Activated T-cell treated with anti-CD3 and anti-CD28 coated beads for 24 hours (primary cell): ENCODE measurements around the gene DNAAF6.
A peak's percentile ranks its signal among the peaks of the same experiment; 100 is the strongest.
"Not testable (repeated sequence)": the region's sequence is repeated elsewhere in the genome, so short reads cannot be mapped to it uniquely, and the experiment has no call there.

Source experiments
- DNase-seq: peaks from one replicate; pipeline ENCODE4 v3.0.0-alpha.2; 2020; ENCODE audit warnings: low read depth

DNAAF6 gene

DNA sequence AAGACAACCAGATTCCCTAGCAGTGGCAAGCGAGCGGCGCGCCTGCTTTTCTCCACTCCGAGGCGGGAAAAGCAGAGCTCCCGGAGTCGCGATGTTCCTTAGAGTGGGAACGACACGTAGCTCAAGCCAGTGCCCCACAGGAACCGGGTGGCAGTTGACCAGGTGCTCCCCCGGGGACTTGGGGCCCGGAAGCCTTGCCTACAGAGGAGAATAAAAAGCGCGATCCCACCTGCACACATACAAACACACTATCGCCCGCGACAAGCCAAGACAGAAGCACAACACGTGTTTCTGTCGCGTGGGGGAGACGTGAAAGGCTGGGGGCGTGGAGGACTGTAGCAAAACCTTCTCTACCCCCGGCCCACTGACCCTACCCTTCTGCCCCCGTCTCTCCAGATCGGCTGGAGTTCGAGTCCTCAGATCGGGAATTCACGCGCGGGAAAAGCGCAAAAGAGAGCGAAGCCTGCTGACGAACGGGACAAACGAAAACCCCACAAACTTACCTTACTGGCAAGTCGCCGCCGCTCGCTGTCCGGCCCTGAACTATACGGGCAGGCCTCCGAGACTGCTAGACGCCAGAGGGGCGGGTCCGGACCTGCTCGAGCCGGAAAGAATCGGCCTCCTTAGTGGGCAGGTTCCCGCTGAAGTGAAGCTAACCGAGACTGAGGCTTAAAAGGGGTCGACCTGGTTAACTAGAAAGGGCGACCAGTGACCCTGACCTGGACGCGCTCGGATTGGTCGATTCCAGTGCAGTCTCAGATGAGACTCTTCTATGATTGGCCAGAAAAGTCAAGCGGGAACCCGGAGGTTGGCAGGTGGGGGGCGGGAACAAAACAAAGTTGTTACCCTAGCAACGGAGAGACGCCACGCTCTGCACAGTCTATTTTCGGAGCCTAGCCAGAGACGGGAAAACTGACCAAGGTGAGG, at the start of gene DNAAF6, which contains the start of gene NUP62CL:
Gene DNAAF6 (plus strand): TSS at position 842 of the 927 bp plus-strand sequence. CDS start 6,265 bp downstream, outside the sequence.
Gene NUP62CL (minus strand): TSS at position 664 of the 927 bp plus-strand sequence. CDS start 31,287 bp downstream, outside the sequence.
- peak; percentile 57 for DNase-seq

DNA sequence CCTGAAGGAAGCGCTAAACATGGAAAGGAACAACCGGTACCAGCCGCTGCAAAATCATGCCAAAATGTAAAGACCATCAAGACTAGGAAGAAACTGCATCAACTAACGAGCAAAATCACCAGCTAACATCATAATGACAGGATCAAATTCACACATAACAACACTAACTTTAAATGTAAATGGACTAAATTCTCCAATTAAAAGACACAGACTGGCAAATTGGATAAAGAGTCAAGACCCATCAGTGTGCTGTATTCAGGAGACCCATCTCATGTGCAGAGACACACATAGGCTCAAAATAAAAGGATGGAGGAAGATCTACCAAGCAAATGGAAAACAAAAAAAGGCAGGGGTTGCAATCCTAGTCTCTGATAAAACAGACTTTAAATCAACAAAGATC, 48.8 kb upstream of the DNAAF6 start:
- not testable (repeated sequence) for DNase-seq

DNA sequence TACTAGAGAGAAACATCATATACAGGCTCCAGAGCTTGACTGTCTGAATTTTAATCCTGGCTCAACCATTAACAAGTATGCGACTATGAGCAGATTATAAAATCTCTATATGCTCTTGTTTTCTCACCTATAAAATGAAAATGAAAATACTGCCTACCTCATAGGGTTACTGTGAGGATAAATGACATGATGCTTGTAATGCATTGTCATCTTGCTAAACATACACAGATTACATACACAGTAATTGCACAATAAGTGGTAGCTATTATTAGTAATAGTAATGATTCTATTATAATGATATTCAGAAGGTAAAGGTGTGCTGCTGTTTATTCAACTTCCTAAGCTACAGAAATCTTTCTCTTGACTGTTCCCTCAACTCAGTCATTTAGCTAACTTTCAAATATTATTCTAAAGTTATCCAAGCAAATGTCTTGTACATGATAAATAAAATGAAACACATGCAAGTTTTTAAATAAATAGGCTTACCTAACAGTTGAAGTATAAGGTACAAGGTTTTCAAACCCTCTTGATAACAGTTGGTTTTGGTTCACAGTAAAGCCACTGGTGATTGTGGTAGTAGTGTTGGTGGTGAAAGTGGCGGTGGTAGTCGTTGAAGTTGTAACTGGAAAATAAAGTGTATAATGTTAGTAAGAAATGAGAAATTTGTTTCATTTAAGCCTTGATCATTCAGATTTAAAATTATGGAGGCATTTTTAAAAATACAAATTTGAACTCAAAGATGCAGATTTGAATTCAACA, 39.1 kb upstream of the DNAAF6 start:
- DNase-seq = no peak

DNA sequence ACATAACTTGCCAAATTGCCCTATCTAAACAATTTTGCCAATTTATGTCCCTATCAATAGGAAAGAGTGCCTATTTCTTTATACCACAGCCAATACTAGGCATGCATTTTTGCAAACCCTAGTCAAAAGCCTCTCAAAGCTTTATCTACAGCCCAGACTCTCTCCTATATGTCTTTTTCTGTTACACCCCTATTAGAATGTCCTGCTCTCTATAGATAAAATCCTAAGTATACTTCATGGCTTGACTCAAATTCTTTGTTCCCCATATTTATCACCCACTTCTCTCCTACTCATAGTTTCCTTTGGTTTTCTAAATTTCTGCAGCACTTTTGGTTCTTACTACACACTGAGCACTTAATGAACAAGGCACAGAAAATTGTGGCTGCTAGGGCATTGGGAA, 38.2 kb upstream of the DNAAF6 start:
- no peak for DNase-seq

GRCh38 chrX:107168712-107169111, 37.7 kb upstream of the DNAAF6 start:
- DNase-seq = no peak

DNA sequence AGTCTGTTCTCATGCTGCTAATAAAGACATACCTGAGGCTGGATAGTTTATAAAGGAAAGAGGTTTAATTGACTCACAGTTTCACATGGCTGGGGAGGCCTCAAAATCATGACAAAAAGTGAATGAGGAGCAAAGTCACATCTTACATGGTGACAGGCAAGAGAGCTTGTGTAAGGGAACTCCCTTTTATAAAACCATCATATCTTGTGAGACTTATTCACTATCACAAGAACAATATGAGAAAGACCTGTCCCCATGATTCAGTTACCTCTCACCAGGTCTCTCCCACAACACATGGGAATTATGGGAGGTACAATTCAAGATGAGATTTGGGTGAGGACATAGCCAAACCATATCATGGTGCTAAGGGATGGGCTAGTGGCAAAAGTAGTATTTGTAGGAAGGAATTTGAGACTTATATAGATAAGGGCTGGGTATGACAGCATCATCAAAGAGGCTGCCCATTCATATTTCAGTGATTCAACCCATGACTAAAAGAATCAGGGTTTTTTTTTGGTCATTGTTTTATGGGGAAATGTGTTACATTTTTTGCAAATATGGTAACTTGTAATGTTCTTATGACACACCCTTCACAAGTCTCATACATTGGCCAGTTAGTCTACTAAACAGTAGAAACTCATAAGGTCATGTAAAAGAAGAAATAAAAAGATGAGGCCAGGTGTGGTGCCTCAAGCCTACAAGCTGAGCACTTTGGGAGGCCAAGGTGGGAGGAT, 34.9 kb upstream of the DNAAF6 start:
- DNase-seq = no peak

- no peak for DNase-seq
Observed at GRCh38 chrX:107197319-107197718, 9.1 kb upstream of the DNAAF6 start.

DNA sequence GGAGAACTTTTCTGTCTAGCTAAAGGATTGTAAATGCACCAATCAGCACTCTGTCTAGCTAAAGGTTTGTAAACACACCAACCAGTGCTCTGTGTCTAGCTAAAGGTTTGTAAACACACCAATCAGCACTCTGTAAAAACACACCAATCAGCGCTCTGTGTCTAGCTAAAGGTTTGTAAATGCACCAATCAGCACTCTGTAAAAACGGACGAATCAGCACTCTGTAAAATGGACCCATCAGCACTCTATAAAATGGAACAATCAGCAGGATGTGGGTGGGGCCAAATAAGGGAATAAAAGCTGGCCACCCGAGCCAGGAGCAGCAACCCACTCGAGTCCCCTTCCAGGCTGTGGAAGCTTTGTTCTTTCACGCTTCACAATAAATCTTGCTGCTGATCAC, 8.3 kb upstream of the DNAAF6 start:
- DNase-seq = not testable (repeated sequence)

- no peak for DNase-seq
Observed at GRCh38 chrX:107199491-107199890, 6.9 kb upstream of the DNAAF6 start.

DNA sequence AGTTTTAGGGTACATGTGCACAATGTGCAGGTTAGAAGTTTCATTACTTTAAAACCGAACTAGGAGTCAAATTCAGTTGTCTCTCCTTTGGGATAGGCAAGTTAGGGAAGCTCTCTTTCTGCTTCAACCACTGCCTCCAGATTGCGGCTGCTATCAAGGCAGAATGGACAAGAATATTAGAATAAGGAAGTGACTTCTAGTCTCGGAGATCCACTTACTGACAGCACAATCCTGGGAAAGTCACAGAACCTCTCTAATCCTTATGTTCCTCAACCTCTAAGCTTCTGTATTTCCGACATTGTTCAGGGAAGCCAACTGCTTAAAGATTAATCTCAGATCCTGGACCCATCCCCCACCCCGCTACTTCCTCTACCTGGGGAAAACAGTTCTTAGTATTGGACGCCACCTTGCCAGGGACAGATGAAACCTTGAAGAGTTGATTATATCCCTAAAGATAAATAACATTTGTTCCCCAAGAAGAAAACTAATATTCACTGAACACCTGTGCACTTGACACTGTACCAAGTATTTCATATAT, 2.3 kb upstream of the DNAAF6 start:
- no peak for DNase-seq

DNA sequence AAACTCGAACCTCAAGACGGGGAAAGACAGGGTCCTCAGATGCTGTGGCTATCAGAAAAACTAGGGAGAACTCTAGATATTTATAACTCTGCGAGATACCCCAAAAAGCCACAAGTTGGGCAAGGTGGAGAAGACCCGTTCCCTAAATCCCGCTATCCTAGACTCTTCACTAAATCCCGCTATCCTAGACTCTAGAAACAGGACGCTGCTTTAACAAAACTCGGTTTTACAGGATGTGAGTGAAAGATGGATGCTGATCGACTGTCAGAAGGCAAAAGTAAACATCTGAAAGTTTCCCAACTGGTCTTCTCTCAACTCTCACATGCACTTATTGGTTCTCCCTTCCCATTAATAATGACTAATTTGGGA, 270 bp downstream of the DNAAF6 start:
- DNase-seq = no peak

GRCh38 chrX:107207089-107207488, 678 bp downstream of the DNAAF6 start:
- no peak for DNase-seq

DNA sequence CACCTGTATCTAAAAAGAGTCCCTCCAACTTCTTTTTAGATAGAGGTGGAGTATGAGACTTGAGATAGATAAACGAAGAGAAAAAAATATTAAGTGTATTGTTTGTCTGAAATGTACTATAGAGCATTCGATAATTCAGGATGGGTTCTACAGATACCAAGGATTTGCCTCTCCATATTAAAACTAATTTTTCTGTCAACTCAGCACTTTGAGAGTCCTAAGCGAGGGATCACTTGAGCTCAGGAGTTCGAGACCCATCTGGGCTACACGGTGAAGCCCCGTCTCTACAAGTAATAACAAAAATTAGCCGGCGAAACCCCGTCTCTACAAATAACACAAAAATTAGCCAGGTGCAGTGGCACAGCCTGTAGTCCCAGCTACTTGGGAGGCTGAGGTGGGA, 1.5 kb downstream of the DNAAF6 start:
- no peak for DNase-seq

DNA sequence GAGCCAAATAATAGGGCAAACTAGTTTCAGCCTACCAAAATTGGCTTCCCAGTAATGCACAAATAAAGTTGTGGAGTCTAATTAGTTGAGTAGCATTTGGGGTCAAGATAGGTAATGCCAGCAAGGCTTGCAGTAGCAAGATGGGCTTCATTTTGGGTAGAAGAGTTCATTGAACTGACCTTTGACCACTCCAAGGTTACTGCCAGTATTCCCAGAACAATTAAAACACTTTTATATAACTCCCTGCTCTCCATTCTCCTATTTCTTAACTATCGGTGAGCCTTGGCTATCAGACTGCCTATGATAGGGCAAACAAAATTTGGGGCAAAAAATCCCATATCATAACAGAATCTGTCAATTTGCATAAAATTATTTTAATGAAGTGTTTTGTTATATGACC, 7.1 kb downstream of the DNAAF6 start:
- no peak for DNase-seq

GRCh38 chrX:107226757-107227156, 20.3 kb downstream of the DNAAF6 start:
- DNase-seq = no peak

- DNase-seq = no peak
Observed at GRCh38 chrX:107227780-107228485, 21.5 kb downstream of the DNAAF6 start.

GRCh38 chrX:107228486-107228819, 22.0 kb downstream of the DNAAF6 start:
- DNase-seq = no peak

- DNase-seq = no peak
Observed at GRCh38 chrX:107272431-107272921, 66.1 kb downstream of the DNAAF6 start.

- no peak for DNase-seq
Observed at GRCh38 chrX:107273795-107274194, 67.4 kb downstream of the DNAAF6 start.

GRCh38 chrX:107288676-107289075, 82.3 kb downstream of the DNAAF6 start:
- DNase-seq = no peak

DNA sequence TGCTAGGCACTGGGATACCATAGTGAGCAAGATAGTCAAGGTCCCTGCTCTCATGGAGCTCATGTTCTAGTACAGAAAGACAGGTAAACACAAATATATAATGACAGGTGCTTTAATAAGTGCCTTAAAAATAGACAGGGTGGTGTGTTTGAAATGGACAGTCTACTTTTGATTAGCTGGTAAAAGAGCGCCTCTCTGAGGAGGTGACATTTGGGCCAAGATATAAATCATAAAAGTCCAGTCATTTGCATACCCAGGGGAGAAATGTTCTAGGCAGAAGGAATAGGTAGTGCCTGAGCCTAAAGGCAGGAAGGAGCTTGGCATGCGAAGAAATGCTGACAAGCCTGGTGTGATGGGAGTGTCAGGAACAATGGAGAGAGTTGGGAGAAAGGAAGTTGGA, 83.6 kb downstream of the DNAAF6 start:
- no peak for DNase-seq
